Neural cell (in vitro differentiated cells): ENCODE results near the gene TLX1. TPM values are rescaled to one million over a fixed set of nuclear protein-coding genes. Genes with fewer than 3 reads are reported as not detected.
A peak's percentile ranks its signal among the peaks of the same experiment; 100 is the strongest.

ENCODE experiments used
- H2AFZ ChIP-seq: fragments of 200-600, 300-800 bp; sonication (generic), shearing (Covaris generic); 2 replicates; pipeline ENCODE4 v1.6.0; 2014; ENCODE audit warnings: low read depth, mild to moderate bottlenecking, antibody characterized with exemption, low read length, moderate library complexity
- H3F3A ChIP-seq: fragments of 200-600 bp; shearing (Covaris generic); 2 replicates; pipeline ENCODE4 v1.6.1; 2016; ENCODE audit warnings: mild to moderate bottlenecking, moderate library complexity, mixed read lengths, antibody characterized with exemption, low read length; ENCODE audit not compliant: insufficient read depth, poor library complexity, severe bottlenecking
- H3K27ac ChIP-seq: fragments of 200-600, 300-800 bp; sonication (generic), shearing (Covaris generic); 2 replicates; pipeline ENCODE4 v1.5.1; 2014; ENCODE audit warnings: mild to moderate bottlenecking, low read length, moderate library complexity
- H3K27me3 ChIP-seq: fragments of 300-800, 200-600 bp; sonication (generic), shearing (Covaris generic); 2 replicates; pipeline ENCODE4 v1.6.0; 2014; ENCODE audit warnings: mild to moderate bottlenecking, low read depth, low read length, moderate library complexity; ENCODE audit not compliant: insufficient read depth
- H3K36me3 ChIP-seq: fragments of 300-800, 200-600 bp; sonication (generic), shearing (Covaris generic); 2 replicates; pipeline ENCODE4 v1.5.1; 2014; ENCODE audit warnings: mild to moderate bottlenecking, antibody characterized with exemption, low read length, moderate library complexity; ENCODE audit not compliant: insufficient read depth
- H3K4me2 ChIP-seq: fragments of 300-800, 200-600 bp; sonication (generic), shearing (Covaris generic); 2 replicates; pipeline ENCODE4 v1.6.0; 2014; ENCODE audit warnings: mild to moderate bottlenecking, low read length
- H3K4me3 ChIP-seq: fragments of 300-800, 200-600 bp; sonication (generic), shearing (Covaris generic); 2 replicates; pipeline ENCODE4 v1.5.1; 2014; ENCODE audit warnings: mild to moderate bottlenecking, low read length, moderate library complexity
- H3K79me2 ChIP-seq: fragments of 200-600 bp; shearing (Covaris generic); replicated peaks from 2 replicates; pipeline ENCODE4 v1.6.0; 2014; ENCODE audit warnings: mild to moderate bottlenecking, low read length, moderate library complexity; ENCODE audit not compliant: insufficient read depth
- H3K9ac ChIP-seq: fragments of 300-800, 200-600 bp; sonication (generic), shearing (Covaris generic); 2 replicates; pipeline ENCODE4 v1.6.1; 2016; ENCODE audit warnings: mild to moderate bottlenecking, low read length, mixed read lengths
- H3K9me2 ChIP-seq: fragments of 200-600 bp; shearing (Covaris generic); 2 replicates; pipeline ENCODE4 v1.6.1; 2016; ENCODE audit warnings: mild to moderate bottlenecking, low read length, mixed read lengths; ENCODE audit not compliant: insufficient read depth
- H3K9me3 ChIP-seq: fragments of 200-600, 300-800 bp; sonication (generic), shearing (Covaris generic); 2 replicates; pipeline ENCODE4 v1.6.1; 2016; ENCODE audit warnings: mild to moderate bottlenecking, mixed run types, low read length, moderate library complexity, mixed read lengths
- H4K20me1 ChIP-seq: fragments of 200-600 bp; shearing (Covaris generic); 2 replicates; pipeline ENCODE4 v1.6.1; 2016; ENCODE audit warnings: mild to moderate bottlenecking, mixed run types; ENCODE audit not compliant: insufficient read depth
- CTCF ChIP-seq: fragments of 450-650 bp; IDR thresholded peaks from 2 replicates; pipeline ENCODE4 v1.5.1; 2014; ENCODE audit warnings: antibody characterized with exemption, mild to moderate bottlenecking, moderate library complexity; ENCODE audit not compliant: poor library complexity, severe bottlenecking
- EP300 ChIP-seq: fragments of 450-650 bp; conservative IDR thresholded peaks from 2 replicates; pipeline ENCODE4 v1.6.1; 2014; ENCODE audit warnings: antibody characterized with exemption, mild to moderate bottlenecking, moderate library complexity; ENCODE audit not compliant: poor library complexity, severe bottlenecking
- EZH2 ChIP-seq: fragments of 200-600, 300-800 bp; shearing (Covaris generic), sonication (generic); IDR thresholded peaks from 2 replicates; pipeline ENCODE4 v1.6.1; 2014; ENCODE audit warnings: antibody characterized with exemption, low read length, borderline replicate concordance, mild to moderate bottlenecking; ENCODE audit not compliant: insufficient read depth, poor library complexity, severe bottlenecking
- MXI1 ChIP-seq: fragments of 450-650 bp; conservative IDR thresholded peaks from 2 replicates; pipeline ENCODE4 v1.6.1; 2014; ENCODE audit warnings: antibody characterized with exemption, mild to moderate bottlenecking; ENCODE audit not compliant: poor library complexity, severe bottlenecking
- POLR2AphosphoS5 ChIP-seq: IDR thresholded peaks from 2 replicates; pipeline ENCODE4 v1.6.1; 2012
- RAD21 ChIP-seq: fragments of 450-650 bp; conservative IDR thresholded peaks from 2 replicates; pipeline ENCODE4 v1.6.1; 2014; ENCODE audit warnings: antibody characterized with exemption, mild to moderate bottlenecking, moderate library complexity
- REST ChIP-seq: IDR thresholded peaks from 2 replicates; pipeline ENCODE4 v1.6.1; 2012; ENCODE audit warnings: borderline replicate concordance
- SMC3 ChIP-seq: fragments of 450-650 bp; conservative IDR thresholded peaks from 2 replicates; pipeline ENCODE4 v1.6.1; 2014; ENCODE audit warnings: antibody characterized with exemption, mild to moderate bottlenecking, moderate library complexity; ENCODE audit not compliant: poor library complexity
- TAF1 ChIP-seq: IDR thresholded peaks from 2 replicates; pipeline ENCODE4 v1.6.1; 2012; ENCODE audit warnings: low read depth
- polyA plus RNA-seq: library from polyadenylated mRNA; depleted of rRNA; stranded (reverse); fragments of >200 nt; gene quantifications from 2 replicates; pipeline ENCODE4 v1.2.3, GENCODE V29; 2014

The TLX1 gene
- polyA plus RNA-seq, 1 donor from 2014 or later, result not detected

GRCh38 chr10:101120520-101120883, 10.6 kb upstream of the TLX1 start:
- no peak overlapping the region for H3K4me2 ChIP-seq
- no peak overlapping the region for H3K27ac ChIP-seq
- H3K27me3 ChIP-seq, result peaks cover 95% of the 10 kb centered on the region
- no peaks in the 10 kb centered on the region for H3K9me3 ChIP-seq
- TF ChIP-seq POLR2AphosphoS5 (no peak), TAF1 (no peak), CTCF (no peak), REST (no peak), MXI1 (no peak), EP300 (no peak), RAD21 (no peak), SMC3 (no peak), EZH2 (no peak)
- no peaks in the 10 kb centered on the region for H4K20me1 ChIP-seq
- H3F3A ChIP-seq, result no peaks in the 10 kb centered on the region
- no peak overlapping the region for H3K9ac ChIP-seq
- H3K9me2 ChIP-seq, result no peaks in the 10 kb centered on the region
- no peak overlapping the region for H2AFZ ChIP-seq
- H3K36me3 ChIP-seq, result no peaks in the 10 kb centered on the region
- H3K4me3 ChIP-seq, result no peak overlapping the region
- no peaks in the 10 kb centered on the region for H3K79me2 ChIP-seq

- H3F3A ChIP-seq, result no peaks in the 10 kb centered on the region
- no peaks in the 10 kb centered on the region for H3K9me3 ChIP-seq
- peaks cover 98% of the 10 kb centered on the region for H3K27me3 ChIP-seq
- no peak overlapping the region for H3K4me2 ChIP-seq
- H3K9me2 ChIP-seq, result no peaks in the 10 kb centered on the region
- peak overlapping the region; percentile 45 for H3K4me3 ChIP-seq
- no peak overlapping the region for H2AFZ ChIP-seq
- no peak overlapping the region for H3K9ac ChIP-seq
- TF ChIP-seq RAD21, result no peak
- no peak for TF ChIP-seq REST
- TF ChIP-seq SMC3, result no peak
- TF ChIP-seq EP300, result no peak
- TF ChIP-seq EZH2, result peak; percentile 59
- no peak overlapping the region for H3K27ac ChIP-seq
- no peaks in the 10 kb centered on the region for H3K36me3 ChIP-seq
- H3K79me2 ChIP-seq, result no peaks in the 10 kb centered on the region
- no peaks in the 10 kb centered on the region for H4K20me1 ChIP-seq
Observed at GRCh38 chr10:101120884-101121653, 10.0 kb upstream of the TLX1 start.
